ENCODE measurements around the gene SIDT2.

SIDT2 gene

GRCh38 chr11:117188620-117189081 lies 10.1 kb downstream of the SIDT2 start:
- no peaks in the 10 kb centered on the region for H3K36me3 ChIP-seq (ENCODE audit: control insufficient read depth, insufficient read depth, low read length)
- no peak overlapping the region for H3K9ac ChIP-seq
- no peak overlapping the region for H3K4me3 ChIP-seq (ENCODE audit: low read depth, low read length)
- H3K79me2 ChIP-seq, result no peaks in the 10 kb centered on the region
- H2AFZ ChIP-seq, result no peak overlapping the region
- no peaks in the 10 kb centered on the region for H3K4me1 ChIP-seq
- no peaks in the 10 kb centered on the region for H3K9me3 ChIP-seq (ENCODE audit: control insufficient read depth, low read length)
- H3K27me3 ChIP-seq (ENCODE audit: control insufficient read depth, insufficient read depth, low read length), result no peaks in the 10 kb centered on the region
- no peak overlapping the region for H3K27ac ChIP-seq
- TF ChIP-seq CTCF (IDR thresholded peaks at IDR 0.05), result no peak
- no peak overlapping the region for H3K4me2 ChIP-seq (ENCODE audit: low read length)

GRCh38 chr11:117189191-117189940 lies 10.8 kb downstream of the SIDT2 start:
- no peaks in the 10 kb centered on the region for H3K4me1 ChIP-seq
- no peak overlapping the region for H3K4me3 ChIP-seq (ENCODE audit: low read depth, low read length)
- H3K4me2 ChIP-seq (ENCODE audit: low read length), result no peak overlapping the region
- no peak overlapping the region for H2AFZ ChIP-seq
- TF ChIP-seq CTCF (IDR thresholded peaks at IDR 0.05), result no peak
- H3K27ac ChIP-seq, result no peak overlapping the region
- no peaks in the 10 kb centered on the region for H3K9me3 ChIP-seq (ENCODE audit: control insufficient read depth, low read length)
- H3K27me3 ChIP-seq (ENCODE audit: control insufficient read depth, insufficient read depth, low read length), result no peaks in the 10 kb centered on the region
- H3K9ac ChIP-seq, result no peak overlapping the region
- H3K36me3 ChIP-seq (ENCODE audit: control insufficient read depth, insufficient read depth, low read length), result no peaks in the 10 kb centered on the region
- no peaks in the 10 kb centered on the region for H3K79me2 ChIP-seq

GRCh38 chr11:117189941-117190544 lies 11.5 kb downstream of the SIDT2 start:
- Histone ChIP-seq H3K4me1 (no peaks in the 10 kb centered on the region), H3K9me3 (ENCODE audit: control insufficient read depth, low read length) (no peaks in the 10 kb centered on the region), H2AFZ (no peak overlapping the region), H3K4me3 (ENCODE audit: low read depth, low read length) (no peak overlapping the region), H3K9ac (no peak overlapping the region), H3K79me2 (no peaks in the 10 kb centered on the region), H3K4me2 (ENCODE audit: low read length) (no peak overlapping the region), H3K27ac (no peak overlapping the region), H3K27me3 (ENCODE audit: control insufficient read depth, insufficient read depth, low read length) (no peaks in the 10 kb centered on the region), H3K36me3 (ENCODE audit: control insufficient read depth, insufficient read depth, low read length) (no peaks in the 10 kb centered on the region)
- TF ChIP-seq CTCF (IDR thresholded peaks at IDR 0.05), result no peak

GRCh38 chr11:117191680-117192400 lies 13.3 kb downstream of the SIDT2 start:
- Histone ChIP-seq H3K79me2 (no peaks in the 10 kb centered on the region), H3K4me3 (ENCODE audit: low read depth, low read length) (no peak overlapping the region), H3K27ac (no peak overlapping the region), H3K4me2 (ENCODE audit: low read length) (no peak overlapping the region), H3K9me3 (ENCODE audit: control insufficient read depth, low read length) (no peaks in the 10 kb centered on the region), H3K36me3 (ENCODE audit: control insufficient read depth, insufficient read depth, low read length) (no peaks in the 10 kb centered on the region), H3K27me3 (ENCODE audit: control insufficient read depth, insufficient read depth, low read length) (no peaks in the 10 kb centered on the region), H2AFZ (no peak overlapping the region), H3K9ac (no peak overlapping the region), H3K4me1 (no peaks in the 10 kb centered on the region)
- TF ChIP-seq CTCF (IDR thresholded peaks at IDR 0.05), result no peak
